HepG2 (cell line): ENCODE measurements around the gene ULBP2. TPM values are rescaled to one million over a fixed set of nuclear protein-coding genes. Genes with fewer than 3 reads are reported as not detected.
"Not testable (repeated sequence)": the region's sequence is repeated elsewhere in the genome, so short reads cannot be mapped to it uniquely, and the experiment has no call there.

Source experiments
- ATAC-seq: fragments of 200-7000 bp; cut with Tn5 transposase; 3 replicates; pipeline ENCODE4 v1.9.1; 2020; ENCODE audit warnings: mild to moderate bottlenecking, moderate library complexity
- BruUV-seq: library from RNA; stranded (reverse); fragments of 400-500 nt; replicated peaks from 2 replicates; lab custom pipeline; 2021; lab: Mats Ljungman, UMichigan
- CTCF ChIA-PET: fragments of 300-600 bp; formaldehyde crosslinking; extraction: SDS; loops from one replicate; lab custom pipeline; 2021; ENCODE audit warnings: low total read pairs, inconsistent platforms, low intra/inter-chr PET ratio; lab: Yijun Ruan, JAX
- POLR2A ChIA-PET: fragments of 350-600 bp; sonication (Branson Sonifier 250); formaldehyde crosslinking; loops from one replicate; lab custom pipeline; 2020; ENCODE audit warnings: antibody characterized with exemption, inconsistent platforms; lab: Yijun Ruan, JAX
- DNase-seq: peaks from one replicate; pipeline ENCODE4 v3.0.0-alpha.2; 2015; ENCODE audit warnings: low spot score
- FAIRE-seq: peaks from 3 replicates; lab custom pipeline; 2011; peaks lifted over from hg19 to GRCh38; lab: Jason Lieb, UNC
- H2AFZ ChIP-seq: one replicate; pipeline ENCODE4 v1.6.1; 2011; ENCODE audit warnings: low read length, inconsistent platforms
- H3K27ac ChIP-seq: fragments of 300-600 bp; 3 replicates; pipeline ENCODE4 v1.8.0; 2011; ENCODE audit warnings: mixed run types, mild to moderate bottlenecking, mixed read lengths, low read length, inconsistent platforms; ENCODE audit not compliant: insufficient read depth; ENCODE audit errors: extremely low read length
- H3K27me3 ChIP-seq, 2 experiments: fragments of 200-600 bp in 1 of 2; 2 replicates in 1 of 2; 3 replicates in 1 of 2; pipeline versions ENCODE4 v1.6.0 to v1.8.0; 2011; ENCODE audit warnings: low read length in 2 of 2, mild to moderate bottlenecking in 2 of 2, moderate library complexity in 2 of 2, inconsistent platforms in 1 of 2; ENCODE audit not compliant: insufficient read depth in 2 of 2, control insufficient read depth in 1 of 2
- H3K36me3 ChIP-seq, 2 experiments: fragments of 200-600 bp in 1 of 2; replicated peaks in 1 of 2; 2 replicates in 1 of 2; 3 replicates in 1 of 2; pipeline versions ENCODE4 v1.5.1 to v1.8.0; 2011; ENCODE audit warnings: low read length in 2 of 2, inconsistent platforms in 1 of 2; ENCODE audit not compliant: insufficient read depth in 2 of 2, control insufficient read depth in 1 of 2
- H3K4me1 ChIP-seq: 2 replicates; pipeline ENCODE4 v1.5.1; 2012; ENCODE audit warnings: low read length, inconsistent platforms; ENCODE audit not compliant: insufficient read depth
- H3K4me2 ChIP-seq: 2 replicates; pipeline ENCODE4 v1.6.0; 2011; ENCODE audit warnings: low read depth, low read length, inconsistent platforms
- H3K4me3 ChIP-seq, 3 experiments: fragments of 200-600 bp in 1 of 3; sonication (generic), shearing (Covaris generic) in 1 of 3; replicated peaks in 1 of 3; 2 replicates each; pipeline ENCODE4 v1.5.1; 2011 to 2016; ENCODE audit warnings: low read length in 3 of 3, inconsistent platforms in 2 of 3, low read depth in 2 of 3, mild to moderate bottlenecking in 2 of 3, control low read depth in 1 of 3, mixed read lengths in 1 of 3; ENCODE audit not compliant: insufficient read depth in 1 of 3
- H3K79me2 ChIP-seq: one replicate; pipeline ENCODE4 v1.6.1; 2011; ENCODE audit warnings: low read length, inconsistent platforms; ENCODE audit not compliant: insufficient read depth
- H3K9ac ChIP-seq: 2 replicates; pipeline ENCODE4 v1.6.0; 2011; ENCODE audit warnings: mild to moderate bottlenecking, low read depth, low read length, inconsistent platforms; ENCODE audit not compliant: insufficient read depth
- H3K9me3 ChIP-seq: 2 replicates; pipeline ENCODE4 v1.5.1; 2012; ENCODE audit warnings: mild to moderate bottlenecking, low read length
- H4K20me1 ChIP-seq: 2 replicates; pipeline ENCODE4 v1.6.0; 2011; ENCODE audit warnings: inconsistent platforms, mild to moderate bottlenecking, low read length, moderate library complexity; ENCODE audit not compliant: insufficient read depth
- BRCA1 ChIP-seq: sonication (generic); formaldehyde crosslinking; IDR thresholded peaks from 2 replicates; pipeline ENCODE4 v1.4.0; 2020; ENCODE audit warnings: missing genetic modification reagents
- ESRRA ChIP-seq: sonication (generic); formaldehyde crosslinking; IDR thresholded peaks from 2 replicates; pipeline ENCODE4 v1.5.1; 2020; ENCODE audit warnings: mild to moderate bottlenecking, low read depth, missing genetic modification reagents
- HNF4A ChIP-seq: sonication (generic); formaldehyde crosslinking; IDR thresholded peaks from 2 replicates; pipeline ENCODE4 v1.4.0; 2020; ENCODE audit warnings: missing genetic modification reagents
- HNRNPH1 ChIP-seq: fragments of 200-400 bp; formaldehyde crosslinking; optimal IDR thresholded peaks from 2 replicates; pipeline ENCODE3; 2017; ENCODE audit warnings: mild to moderate bottlenecking, low read depth, low read length
- UBTF ChIP-seq: sonication (generic); formaldehyde crosslinking; IDR thresholded peaks from 2 replicates; pipeline ENCODE4 v1.4.0; 2020; ENCODE audit warnings: mild to moderate bottlenecking, missing genetic modification reagents
- ZNF121 ChIP-seq: sonication (generic); formaldehyde crosslinking; IDR thresholded peaks from 2 replicates; pipeline ENCODE4 v1.5.0; 2020; ENCODE audit warnings: mild to moderate bottlenecking, missing genetic modification reagents
- ZNF547 ChIP-seq: sonication (generic); formaldehyde crosslinking; IDR thresholded peaks from 2 replicates; pipeline ENCODE4 v1.5.1; 2020; ENCODE audit warnings: mild to moderate bottlenecking, missing genetic modification reagents
- ZNF556 ChIP-seq: sonication (generic); formaldehyde crosslinking; IDR thresholded peaks from 2 replicates; pipeline ENCODE4 v1.4.0; 2020; ENCODE audit warnings: mild to moderate bottlenecking, missing genetic modification reagents, borderline replicate concordance
- ZNF704 ChIP-seq: sonication (generic); formaldehyde crosslinking; IDR thresholded peaks from 2 replicates; pipeline ENCODE4 v1.8.1; 2023; ENCODE audit warnings: mild to moderate bottlenecking, inconsistent platforms, moderate library complexity, missing genetic modification reagents, borderline replicate concordance
- WGBS: methylation state at CpG from one replicate; pipeline ENCODE4 v1.1.6; 2017; ENCODE audit warnings: low lambda C conversion rate; 5-methylcytosine and 5-hydroxymethylcytosine counted together
- in situ Hi-C: cut with HindIII; loops from 2 replicates; pipeline ENCODE4 v1.10.0; 2017; ENCODE audit warnings: low pct_unique_long_range_greater_than_20kb; ENCODE audit not compliant: extremely low pct_ligation_motif_present
- intact Hi-C: fragments of 100-400 bp; cut with micrococcal nuclease; formaldehyde crosslinking; loops from one replicate; pipeline ENCODE4 v1.10.0; 2022; ENCODE audit not compliant: unreplicated experiment
- polyA plus RNA-seq, 8 experiments: library from polyadenylated mRNA; depleted of rRNA in 3 of 8; stranded (reverse) in 7 of 8; unstranded in 1 of 8; fragments of >200 nt; fragmentation: Illumina TruSeq in 4 of 8; extraction: Trizol in 4 of 8; gene quantifications; 2 replicates each; pipeline versions ENCODE4 v1.2.1 to v1.2.3, GENCODE V29; 2011 to 2016; ENCODE audit warnings: low read depth in 4 of 8, missing spikeins in 1 of 8, mixed read lengths in 1 of 8; ENCODE audit not compliant: insufficient read depth in 1 of 8
- total RNA-seq, 5 experiments: library from RNA; depleted of rRNA; stranded (reverse); fragments of >200 nt; fragmentation: Illumina TruSeq; extraction: Trizol; gene quantifications; 2 replicates each; pipeline ENCODE4 v1.2.3, GENCODE V29; 2016; ENCODE audit warnings: low read depth in 1 of 5
- TF ChIP-seq, protein P1 (sequence below): sonication (generic); formaldehyde crosslinking; IDR thresholded peaks from 2 replicates; pipeline ENCODE4 v1.4.0; 2020; ENCODE audit warnings: missing genetic modification reagents, borderline replicate concordance
- TF ChIP-seq, protein P2 (sequence below): sonication (generic); formaldehyde crosslinking; conservative IDR thresholded peaks from 2 replicates; pipeline ENCODE4 v1.4.0; 2020; ENCODE audit warnings: missing genetic modification reagents

The ULBP2 gene
- total and polyA plus RNA-seq, 2 of the 13 experiments (the other 11 are each of a cell fraction or from before 2014, with no cell fraction given), result not detected

GRCh38 chr6:149959806-149960205 lies 18.0 kb downstream of the ULBP2 start:
- TF ChIP-seq ZNF121, result peak; percentile 39; the same call in 1 of the 2 replicates
- ATAC-seq, H2AFZ ChIP-seq, FAIRE-seq, H3K79me2 ChIP-seq, POLR2A ChIA-PET, H3K9ac ChIP-seq, H3K27ac ChIP-seq, H3K4me2 ChIP-seq, DNase-seq, intact Hi-C loops, CTCF ChIA-PET, BruUV-seq, H4K20me1 ChIP-seq, H3K36me3 ChIP-seq, in situ Hi-C loops, H3K4me3 ChIP-seq, H3K9me3 ChIP-seq, H3K4me1 ChIP-seq: not testable (repeated sequence)
- H3K27me3 ChIP-seq, result peaks cover 3 to 48% of the 10 kb centered on the region in 2 experiments
- 4% methylated on average over 4 of the region's 4 CpGs for WGBS

DNA sequence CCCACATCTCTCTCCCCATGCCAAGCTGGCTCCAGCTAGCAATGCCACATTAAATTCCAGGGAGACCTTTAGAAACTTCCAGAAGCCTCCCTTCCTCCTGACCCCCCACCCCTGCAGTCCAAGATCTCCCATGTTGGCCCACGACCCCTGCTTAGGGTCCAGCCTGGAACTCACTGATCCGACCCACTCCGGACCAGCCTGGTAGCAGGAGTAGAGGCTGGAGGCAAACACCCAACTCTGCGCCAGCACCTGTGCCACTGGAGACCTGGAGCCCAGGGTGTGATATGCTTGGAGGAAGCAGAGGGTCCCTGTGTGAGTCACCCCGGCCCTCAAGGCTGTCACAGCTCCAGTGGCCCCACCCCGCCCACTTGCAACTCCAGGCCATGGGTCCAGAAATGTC lies 18.7 kb downstream of the ULBP2 start:
- no TSS peak for BruUV-seq
- intact Hi-C loops, result no loop called here
- Histone ChIP-seq H3K4me3 (no peak overlapping the region), H3K27ac (no peak overlapping the region), H3K27me3 (peaks cover 3 to 47% of the 10 kb centered on the region in 2 experiments), H3K9me3 (no peaks in the 10 kb centered on the region), H3K4me1 (peaks cover 4% of the 10 kb centered on the region; the same call in 1 of the 2 replicates), H3K9ac (no peak overlapping the region), H3K79me2 (no peaks in the 10 kb centered on the region), H3K4me2 (no peak overlapping the region), H3K36me3 (no peaks in the 10 kb centered on the region), H2AFZ (no peak overlapping the region), H4K20me1 (no peaks in the 10 kb centered on the region)
- ATAC-seq (no peak), DNase-seq (no peak), FAIRE-seq (no peak)
- POLR2A ChIA-PET, result no interaction called here
- in situ Hi-C loops, result no loop called here
- TF ChIP-seq ZNF547 (CRISPR knock-in tag), result no peak
- no peak for TF ChIP-seq ZNF556 (CRISPR knock-in tag)
- no peak for TF ChIP-seq ESRRA (CRISPR knock-in tag)
- TF ChIP-seq ZNF704, result no peak
- TF ChIP-seq BRCA1 (CRISPR knock-in tag), result no peak
- TF ChIP-seq UBTF (CRISPR knock-in tag), result no peak
- TF ChIP-seq, protein P1, sequence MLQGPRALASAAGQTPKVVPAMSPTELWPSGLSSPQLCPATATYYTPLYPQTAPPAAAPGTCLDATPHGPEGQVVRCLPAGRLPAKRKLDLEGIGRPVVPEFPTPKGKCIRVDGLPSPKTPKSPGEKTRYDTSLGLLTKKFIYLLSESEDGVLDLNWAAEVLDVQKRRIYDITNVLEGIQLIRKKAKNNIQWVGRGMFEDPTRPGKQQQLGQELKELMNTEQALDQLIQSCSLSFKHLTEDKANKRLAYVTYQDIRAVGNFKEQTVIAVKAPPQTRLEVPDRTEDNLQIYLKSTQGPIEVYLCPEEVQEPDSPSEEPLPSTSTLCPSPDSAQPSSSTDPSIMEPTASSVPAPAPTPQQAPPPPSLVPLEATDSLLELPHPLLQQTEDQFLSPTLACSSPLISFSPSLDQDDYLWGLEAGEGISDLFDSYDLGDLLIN, result no peak
- no peak for TF ChIP-seq HNF4A (CRISPR knock-in tag)
- no peak for TF ChIP-seq HNRNPH1
- TF ChIP-seq, protein P2, sequence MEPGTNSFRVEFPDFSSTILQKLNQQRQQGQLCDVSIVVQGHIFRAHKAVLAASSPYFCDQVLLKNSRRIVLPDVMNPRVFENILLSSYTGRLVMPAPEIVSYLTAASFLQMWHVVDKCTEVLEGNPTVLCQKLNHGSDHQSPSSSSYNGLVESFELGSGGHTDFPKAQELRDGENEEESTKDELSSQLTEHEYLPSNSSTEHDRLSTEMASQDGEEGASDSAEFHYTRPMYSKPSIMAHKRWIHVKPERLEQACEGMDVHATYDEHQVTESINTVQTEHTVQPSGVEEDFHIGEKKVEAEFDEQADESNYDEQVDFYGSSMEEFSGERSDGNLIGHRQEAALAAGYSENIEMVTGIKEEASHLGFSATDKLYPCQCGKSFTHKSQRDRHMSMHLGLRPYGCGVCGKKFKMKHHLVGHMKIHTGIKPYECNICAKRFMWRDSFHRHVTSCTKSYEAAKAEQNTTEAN (CRISPR knock-in tag), result no peak
- 26% methylated on average over 5 of the region's 6 CpGs for WGBS
- CTCF ChIA-PET, result no interaction called here
